ENCODE results near the gene ELL2.
A peak's percentile ranks its signal among the peaks of the same experiment; 100 is the strongest.
"Not testable (repeated sequence)": the region's sequence is repeated elsewhere in the genome, so short reads cannot be mapped to it uniquely, and the experiment has no call there.

Gene ELL2

GRCh38 chr5:95853490-95853889, 108.2 kb downstream of the ELL2 start:
- DNase-seq: no peak

DNA sequence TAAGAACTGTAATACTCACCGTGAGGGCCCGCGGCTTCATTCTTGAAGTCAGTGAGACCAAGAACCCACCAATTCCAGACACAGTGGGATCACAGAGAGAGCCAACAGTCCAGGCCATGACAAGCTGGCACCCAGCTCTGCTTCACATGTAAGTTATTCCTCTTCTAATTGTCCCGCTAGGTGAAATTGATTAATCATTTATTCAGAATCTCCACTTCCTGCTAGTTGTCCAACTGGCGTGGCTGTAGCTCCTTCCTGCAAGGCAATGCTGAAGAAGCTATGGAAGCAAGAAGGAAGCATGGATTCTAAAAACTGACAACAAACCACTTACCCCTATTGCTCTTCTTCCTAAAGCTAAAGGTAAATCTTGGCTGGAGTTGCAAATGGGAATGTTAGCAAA, 109.1 kb downstream of the ELL2 start:
- DNase-seq: no peak

- DNase-seq: not testable (repeated sequence)
Observed at GRCh38 chr5:95851141-95851540, 110.5 kb downstream of the ELL2 start.

DNA sequence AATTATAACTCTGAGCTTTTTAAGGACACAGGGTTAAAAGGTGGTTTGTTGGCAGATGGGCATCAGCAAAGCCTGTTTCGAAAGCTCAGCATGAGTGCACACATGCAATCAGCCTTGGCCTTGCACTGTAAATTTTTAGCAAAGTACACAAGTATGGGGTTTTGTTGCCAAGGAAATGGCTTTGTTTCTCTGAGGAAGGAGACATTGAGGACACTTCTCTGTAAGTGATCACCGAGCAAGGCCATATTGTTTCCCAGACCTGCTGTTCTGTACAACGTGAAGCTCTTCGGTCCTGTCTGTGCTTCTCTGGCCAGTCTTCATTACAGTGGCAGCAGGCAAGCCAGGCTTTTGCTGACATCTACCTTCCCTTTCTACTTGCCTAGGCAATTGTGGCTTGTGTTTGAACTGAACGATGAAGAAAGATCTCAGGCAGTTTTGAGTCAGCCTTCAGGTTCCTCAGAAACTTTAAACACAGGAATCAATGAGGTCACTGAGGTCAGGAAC, 111.2 kb downstream of the ELL2 start:
- DNase-seq: no peak

GRCh38 chr5:95848701-95849100, 113.0 kb downstream of the ELL2 start:
- no peak for DNase-seq

DNA sequence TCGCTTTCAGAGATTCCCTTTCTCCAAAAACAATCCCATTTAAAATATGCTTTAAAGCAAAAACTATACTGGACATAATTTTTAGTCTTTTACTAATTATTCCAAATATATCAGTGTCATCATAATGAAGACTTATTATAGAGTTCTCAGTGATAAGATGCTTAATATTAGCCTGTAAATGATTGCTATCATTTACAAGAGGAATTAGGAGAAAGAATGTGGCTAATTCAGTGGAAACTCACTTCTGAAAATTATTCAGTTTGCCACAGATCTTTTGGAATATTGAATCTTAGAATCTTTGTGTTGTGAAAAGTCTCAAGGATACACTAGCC, 114.4 kb downstream of the ELL2 start:
- no peak for DNase-seq

- DNase-seq: peak; percentile 19
Observed at GRCh38 chr5:95846554-95847260, 114.9 kb downstream of the ELL2 start.

DNA sequence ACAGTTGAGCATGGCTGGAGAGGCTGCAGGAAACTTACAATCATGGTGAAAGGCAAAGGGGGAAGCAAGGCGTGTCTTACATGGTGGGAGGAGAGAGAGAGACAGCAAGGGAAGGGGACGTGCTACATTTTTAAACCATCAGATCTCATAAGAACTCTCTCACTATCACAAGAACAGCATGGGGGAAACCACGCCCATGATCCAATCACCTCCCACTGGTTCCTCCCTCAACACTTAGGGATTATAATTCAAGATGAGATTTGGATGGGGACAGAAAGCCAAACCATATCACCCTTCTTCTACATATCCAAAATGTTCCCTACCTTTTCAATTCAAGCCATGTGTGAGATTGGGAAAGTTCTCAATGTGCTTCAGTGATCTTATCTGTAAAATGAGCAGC, 116.3 kb downstream of the ELL2 start:
- DNase-seq: no peak

DNA sequence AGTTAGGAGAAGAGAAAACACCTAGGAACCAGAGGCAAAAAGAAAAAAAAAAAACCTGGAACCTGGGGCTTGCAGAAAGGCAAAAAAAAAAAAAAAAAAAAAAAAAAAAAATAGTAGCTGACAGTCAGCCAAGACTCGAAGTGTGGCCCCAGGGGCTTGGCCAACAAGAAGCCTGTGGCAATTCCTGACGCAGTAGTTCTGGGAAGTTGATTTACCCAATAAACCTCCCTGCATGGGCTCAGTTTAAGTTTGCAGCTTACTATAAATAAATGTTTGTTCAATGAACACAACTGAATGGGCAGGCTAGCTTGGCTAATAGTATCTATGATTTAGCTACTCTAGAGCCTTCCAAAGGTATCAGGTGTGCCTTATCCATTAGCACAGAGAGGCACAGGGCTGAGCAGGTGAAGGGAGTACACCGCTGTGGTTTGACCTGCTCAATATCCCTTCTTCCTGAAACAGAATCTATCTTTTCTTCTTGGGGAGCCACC, 117.9 kb downstream of the ELL2 start:
- DNase-seq: no peak

GRCh38 chr5:95842854-95843544, 118.7 kb downstream of the ELL2 start:
- DNase-seq: no peak

- no peak for DNase-seq
Observed at GRCh38 chr5:95841914-95842812, 119.5 kb downstream of the ELL2 start.

GRCh38 chr5:95840956-95841705, 120.5 kb downstream of the ELL2 start:
- DNase-seq: no peak

GRCh38 chr5:95839658-95840057, 122.0 kb downstream of the ELL2 start:
- DNase-seq: no peak

DNA sequence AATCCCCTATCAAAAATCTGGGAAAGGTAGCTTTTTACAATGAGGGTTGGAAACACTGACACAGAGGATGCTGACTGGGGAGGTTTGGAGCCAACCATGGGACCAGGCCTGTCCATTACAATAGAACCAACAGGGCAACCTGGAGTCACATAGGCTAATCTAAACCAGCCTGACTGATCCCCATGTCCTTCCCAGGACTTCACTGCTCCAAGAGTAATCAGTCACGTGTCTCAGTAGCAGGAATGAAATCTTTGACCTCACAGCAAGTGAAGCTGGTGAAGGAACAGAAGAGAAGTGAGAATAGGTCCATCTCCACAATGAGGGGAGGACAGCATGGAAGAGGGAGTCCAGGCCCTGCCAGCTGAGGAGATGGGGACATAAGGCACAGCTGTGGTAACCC, 123.1 kb downstream of the ELL2 start:
- DNase-seq: no peak

DNA sequence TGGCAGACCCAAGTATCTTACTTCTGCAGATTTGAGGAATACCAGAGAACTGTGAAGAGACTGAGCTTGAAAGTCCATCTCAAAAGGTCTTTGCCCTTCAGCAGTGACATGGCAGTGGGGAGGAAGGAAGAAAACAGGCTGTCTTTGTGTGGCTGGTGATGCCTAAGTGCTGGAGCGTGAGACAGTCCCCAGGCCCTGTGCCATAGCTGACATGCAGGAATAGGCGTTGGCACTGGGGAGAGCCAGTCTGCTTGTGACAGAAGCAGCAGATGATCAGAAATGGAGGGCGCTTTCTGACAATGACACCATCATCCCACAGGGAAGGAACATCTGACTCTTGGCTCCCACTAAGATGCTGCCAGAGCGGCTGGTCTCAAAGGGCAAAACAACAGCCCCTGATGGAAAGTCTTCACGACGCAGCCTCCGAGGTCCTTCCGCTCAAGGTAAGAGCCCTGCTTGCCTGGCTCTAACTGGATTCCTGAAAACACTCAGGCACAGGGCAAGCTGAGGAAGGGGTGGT, 123.6 kb downstream of the ELL2 start:
- no peak for DNase-seq

DNA sequence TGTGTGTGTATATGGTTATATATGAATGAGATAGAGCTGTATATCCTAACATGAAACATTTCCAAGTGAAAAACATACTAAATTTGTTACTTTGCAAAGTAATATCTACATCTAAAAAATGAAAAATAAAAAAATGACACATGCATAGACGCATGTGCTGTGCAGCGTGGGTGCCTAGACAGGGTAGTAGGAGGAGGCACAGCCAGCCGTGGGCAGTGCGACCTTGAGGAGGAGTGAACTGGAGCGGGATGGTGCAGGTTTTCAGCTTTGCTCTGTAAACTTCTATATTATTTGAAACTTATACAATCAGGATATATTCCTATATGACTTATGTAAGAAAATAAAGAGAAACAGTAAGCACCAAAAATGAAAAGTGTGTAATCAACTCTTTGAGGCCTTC, 124.2 kb downstream of the ELL2 start:
- no peak for DNase-seq

- DNase-seq: not testable (repeated sequence)
Observed at GRCh38 chr5:95836971-95837370, 124.7 kb downstream of the ELL2 start.

GRCh38 chr5:95836544-95836943, 125.1 kb downstream of the ELL2 start:
- DNase-seq: no peak

- DNase-seq: no peak
Observed at GRCh38 chr5:95835682-95836385, 125.8 kb downstream of the ELL2 start.
